Uterus (tissue), 4 donors: ENCODE data around the gene LYRM4. TPM values are rescaled to one million over a fixed set of nuclear protein-coding genes. Genes with fewer than 3 reads are reported as not detected.

Experiments
- DNase-seq, 2 donors: peaks; one replicate each; pipeline ENCODE4 v3.0.0-alpha.2; 2019 to 2020
- H3K27ac ChIP-seq, 2 donors: fragments of 200-600 bp; sonication (generic); 1 replicate in 1 of 2; 2 replicates in 1 of 2; pipeline ENCODE4 v1.5.1; 2016 to 2018
- H3K27me3 ChIP-seq, 2 donors: fragments of 200-600 bp; sonication (generic); one replicate each; pipeline ENCODE4 v1.5.1; 2018 to 2019; ENCODE audit warnings: control low read depth in 1 of 2
- H3K36me3 ChIP-seq, 2 donors: fragments of 200-600 bp; sonication (generic); one replicate each; pipeline ENCODE4 v1.5.1; 2019; ENCODE audit warnings: control low read depth in 1 of 2
- H3K4me1 ChIP-seq, 2 donors: fragments of 200-600 bp; sonication (generic); one replicate each; pipeline ENCODE4 v1.5.1; 2018 to 2019; ENCODE audit warnings: control low read depth in 1 of 2
- H3K4me3 ChIP-seq, 2 donors: fragments of 200-600 bp; sonication (generic); 1 replicate in 1 of 2; 2 replicates in 1 of 2; pipeline ENCODE4 v1.5.1; 2018 to 2019; ENCODE audit warnings: mild to moderate bottlenecking in 1 of 2
- H3K9me3 ChIP-seq, 2 donors: fragments of 200-600 bp; sonication (generic); one replicate each; pipeline ENCODE4 v1.5.1; 2019; ENCODE audit warnings: control low read depth in 1 of 2
- CTCF ChIP-seq, 4 experiments: fragments of 200-600 bp in 2 of 4; fragments of 450-650 bp in 2 of 4; sonication (generic) in 2 of 4; IDR thresholded peaks; one replicate each; pipeline ENCODE4 v1.5.1; 2016 to 2019; ENCODE audit warnings: antibody characterized with exemption in 4 of 4, mild to moderate bottlenecking in 2 of 4, moderate library complexity in 1 of 4
- POLR2A ChIP-seq, 2 donors: fragments of 450-650 bp; IDR thresholded peaks; one replicate each; pipeline ENCODE4 v1.6.1; 2016; ENCODE audit warnings: antibody characterized with exemption in 2 of 2, mild to moderate bottlenecking in 1 of 2, moderate library complexity in 1 of 2
- intact Hi-C: fragments of 100-400 bp; cut with DNase I; formaldehyde crosslinking; loops from one replicate; pipeline ENCODE4 v1.15.1; 2023; ENCODE audit warnings: low total_unique reads
- total RNA-seq, 4 donors: library from RNA; depleted of rRNA in 3 of 4; stranded (reverse); fragments of >200 nt in 3 of 4; gene quantifications; one replicate each; pipeline versions ENCODE4 v1.1.0 to v1.2.4, GENCODE V29; 2014 to 2023
- donor health status: DM: yes; HTN: yes; CAD: no.

LYRM4 gene
- total RNA-seq, 4 donors from 2014 or later: 3.1 to 33.0 (median 15.7) TPM

GRCh38 chr6:5078121-5078669, 182.6 kb downstream of the LYRM4 start:
- Histone ChIP-seq H3K27me3 (no peaks in the 10 kb centered on the region), H3K4me1 (no peaks in the 10 kb centered on the region), H3K27ac (no peak overlapping the region), H3K9me3 (no peaks in the 10 kb centered on the region), H3K36me3 (no peaks in the 10 kb centered on the region), H3K4me3 (no peak overlapping the region)
- intact Hi-C loops: no loop called here
- no peak for TF ChIP-seq CTCF (IDR thresholded peaks at IDR 0.05)
- no peak for TF ChIP-seq POLR2A (IDR thresholded peaks at IDR 0.05)
- no peak for DNase-seq

- H3K4me3 ChIP-seq: no peak overlapping the region
- no peaks in the 10 kb centered on the region for H3K27me3 ChIP-seq
- no peaks in the 10 kb centered on the region for H3K9me3 ChIP-seq
- no peak for DNase-seq
- intact Hi-C loops: no loop called here
- no peaks in the 10 kb centered on the region for H3K4me1 ChIP-seq
- no peak overlapping the region for H3K27ac ChIP-seq
- H3K36me3 ChIP-seq: no peaks in the 10 kb centered on the region
- no peak for TF ChIP-seq POLR2A (IDR thresholded peaks at IDR 0.05)
- TF ChIP-seq CTCF (IDR thresholded peaks at IDR 0.05): no peak
These were observed 183.8 kb downstream of the LYRM4 start for GRCh38 chr6:5076931-5077330.

- Histone ChIP-seq H3K4me3 (no peak overlapping the region), H3K36me3 (no peaks in the 10 kb centered on the region), H3K27me3 (no peaks in the 10 kb centered on the region), H3K4me1 (no peaks in the 10 kb centered on the region), H3K9me3 (no peaks in the 10 kb centered on the region), H3K27ac (no peak overlapping the region)
- intact Hi-C loops: no loop called here
- DNase-seq: no peak
- TF ChIP-seq POLR2A (IDR thresholded peaks at IDR 0.05) (no peak), CTCF (IDR thresholded peaks at IDR 0.05) (no peak)
These were observed 186.8 kb downstream of the LYRM4 start for GRCh38 chr6:5073992-5074391.

GRCh38 chr6:5072440-5072839, 188.3 kb downstream of the LYRM4 start:
- H3K4me3 ChIP-seq: no peak overlapping the region
- H3K9me3 ChIP-seq: no peaks in the 10 kb centered on the region
- no peaks in the 10 kb centered on the region for H3K4me1 ChIP-seq
- DNase-seq: no peak
- H3K36me3 ChIP-seq: no peaks in the 10 kb centered on the region
- intact Hi-C loops: no loop called here
- TF ChIP-seq POLR2A (IDR thresholded peaks at IDR 0.05) (no peak), CTCF (IDR thresholded peaks at IDR 0.05) (no peak)
- no peaks in the 10 kb centered on the region for H3K27me3 ChIP-seq
- no peak overlapping the region for H3K27ac ChIP-seq

GRCh38 chr6:5071216-5071615, 189.5 kb downstream of the LYRM4 start:
- no peaks in the 10 kb centered on the region for H3K36me3 ChIP-seq
- H3K27me3 ChIP-seq: no peaks in the 10 kb centered on the region
- intact Hi-C loops: no loop called here
- H3K27ac ChIP-seq: no peak overlapping the region
- no peak for TF ChIP-seq CTCF (IDR thresholded peaks at IDR 0.05)
- TF ChIP-seq POLR2A (IDR thresholded peaks at IDR 0.05): no peak
- H3K4me3 ChIP-seq: no peak overlapping the region
- DNase-seq: no peak
- H3K9me3 ChIP-seq: no peaks in the 10 kb centered on the region
- no peaks in the 10 kb centered on the region for H3K4me1 ChIP-seq
